ENCODE results near the gene C11orf98.

GRCh38 chr11:62613291-62613778 lies 51.7 kb downstream of the C11orf98 start:
- TF ChIP-seq, protein P1, sequence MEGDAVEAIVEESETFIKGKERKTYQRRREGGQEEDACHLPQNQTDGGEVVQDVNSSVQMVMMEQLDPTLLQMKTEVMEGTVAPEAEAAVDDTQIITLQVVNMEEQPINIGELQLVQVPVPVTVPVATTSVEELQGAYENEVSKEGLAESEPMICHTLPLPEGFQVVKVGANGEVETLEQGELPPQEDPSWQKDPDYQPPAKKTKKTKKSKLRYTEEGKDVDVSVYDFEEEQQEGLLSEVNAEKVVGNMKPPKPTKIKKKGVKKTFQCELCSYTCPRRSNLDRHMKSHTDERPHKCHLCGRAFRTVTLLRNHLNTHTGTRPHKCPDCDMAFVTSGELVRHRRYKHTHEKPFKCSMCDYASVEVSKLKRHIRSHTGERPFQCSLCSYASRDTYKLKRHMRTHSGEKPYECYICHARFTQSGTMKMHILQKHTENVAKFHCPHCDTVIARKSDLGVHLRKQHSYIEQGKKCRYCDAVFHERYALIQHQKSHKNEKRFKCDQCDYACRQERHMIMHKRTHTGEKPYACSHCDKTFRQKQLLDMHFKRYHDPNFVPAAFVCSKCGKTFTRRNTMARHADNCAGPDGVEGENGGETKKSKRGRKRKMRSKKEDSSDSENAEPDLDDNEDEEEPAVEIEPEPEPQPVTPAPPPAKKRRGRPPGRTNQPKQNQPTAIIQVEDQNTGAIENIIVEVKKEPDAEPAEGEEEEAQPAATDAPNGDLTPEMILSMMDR (IDR thresholded peaks at IDR 0.05; ENCODE audit: extremely low read depth in 1 of 2, insufficient read depth in 1 of 2, low read depth in 1 of 2, low read length in 2 of 2), result no peak
- TF ChIP-seq EZH2 (IDR thresholded peaks at IDR 0.05; ENCODE audit: borderline replicate concordance, low read depth, low read length, severe bottlenecking) (no peak), FOS (IDR thresholded peaks at IDR 0.05; ENCODE audit: borderline replicate concordance, insufficient read depth, low read length) (no peak), MYC (IDR thresholded peaks at IDR 0.05; ENCODE audit: low read depth, low read length) (no peak)

Data from endothelial cell of umbilical vein (primary cell).